ENCODE results near the gene LRP1B. TPM values are rescaled to one million over a fixed set of nuclear protein-coding genes. Genes with fewer than 3 reads are reported as not detected.

The LRP1B gene
- total and polyA plus RNA-seq, 2 of the 8 experiments (the other 6 are each of a cell fraction or from before 2014, with no cell fraction given) = 0.03 TPM; not detected in 1

- no peak overlapping the region for H2BK12ac ChIP-seq (ENCODE audit: low read depth, low read length)
- DNase-seq (ENCODE audit: low read depth in 1 of 2, low spot score in 2 of 2) = no peak
- H3K36me3 ChIP-seq (ENCODE audit: control insufficient read depth in 2 of 4, insufficient read depth in 4 of 4, low read length in 3 of 4) = no peaks in the 10 kb centered on the region
- H4K8ac ChIP-seq (ENCODE audit: extremely low read depth, insufficient read depth, low read length) = no peak overlapping the region
- H4K91ac ChIP-seq (replicated peaks; ENCODE audit: insufficient read length, low read length) = no peak overlapping the region
- H2BK5ac ChIP-seq (ENCODE audit: low read depth, low read length) = no peak overlapping the region
- H3K9ac ChIP-seq (replicated peaks in 1 of 4; ENCODE audit: extremely low read depth in 1 of 4, low read depth in 3 of 4, low read length in 3 of 4) = no peak overlapping the region
- H3K27me3 ChIP-seq (replicated peaks in 1 of 4; ENCODE audit: control insufficient read depth in 3 of 4, extremely low read depth in 1 of 4, insufficient read depth in 3 of 4, low read length in 3 of 4) = no peaks in the 10 kb centered on the region
- no peak overlapping the region for H3K14ac ChIP-seq (ENCODE audit: insufficient read length)
- no peak overlapping the region for H3K4ac ChIP-seq (replicated peaks; ENCODE audit: insufficient read length, low read depth, low read length)
- no peak overlapping the region for H3K23ac ChIP-seq (ENCODE audit: insufficient read length)
- no peak overlapping the region for H3K4me3 ChIP-seq (ENCODE audit: extremely low read depth in 1 of 4, insufficient read depth in 2 of 4, low read depth in 3 of 4, low read length in 4 of 4)
- FAIRE-seq = no peak
- no peaks in the 10 kb centered on the region for H3K79me2 ChIP-seq (ENCODE audit: control insufficient read depth in 1 of 2, insufficient read depth in 2 of 2, low read length in 2 of 2)
- H3K18ac ChIP-seq (ENCODE audit: extremely low read depth, low read length) = no peak overlapping the region
- H3K23me2 ChIP-seq (ENCODE audit: low read depth, low read length) = no peaks in the 10 kb centered on the region
- no peaks in the 10 kb centered on the region for H4K20me1 ChIP-seq (replicated peaks in 1 of 2; ENCODE audit: control insufficient read depth in 1 of 2, insufficient read depth in 2 of 2, low read length in 2 of 2)
- H2BK20ac ChIP-seq (ENCODE audit: low read length) = no peak overlapping the region
- no peak overlapping the region for H2AFZ ChIP-seq (ENCODE audit: low read length)
- ChIA-PET POLR2A (ENCODE audit: partially characterized antibody) (no interaction called here), CTCF (ENCODE audit: partially characterized antibody) (interaction anchor here (0.6 kb wide), 1 partner anchor 1529 kb away, joined by 3 read pairs; no protein-coding TSS in a partner anchor)
- no peaks in the 10 kb centered on the region for H3K4me1 ChIP-seq (replicated peaks in 1 of 4; ENCODE audit: control insufficient read depth in 3 of 4, insufficient read depth in 4 of 4, low read length in 3 of 4)
- no peak overlapping the region for H4K5ac ChIP-seq (ENCODE audit: insufficient read length, low read depth, low read length)
- H3K27ac ChIP-seq (ENCODE audit: low read depth, low read length) = no peak overlapping the region
- no peaks in the 10 kb centered on the region for H3K9me3 ChIP-seq (ENCODE audit: insufficient read depth in 2 of 2, low read depth in 1 of 2, low read length in 1 of 2)
- H3K56ac ChIP-seq (replicated peaks; ENCODE audit: insufficient read length, low read depth, low read length) = no peak overlapping the region
- H2AK5ac ChIP-seq (ENCODE audit: low read depth, low read length) = no peak overlapping the region
- 98% methylated on average over 2 of the region's 2 CpGs; no CpG with 5 or more reads in 1 of the 2 experiments for WGBS, 2 experiments (ENCODE audit: extremely low coverage in 1 of 2, insufficient coverage in 1 of 2, insufficient read length in 1 of 2, insufficient replicate concordance in 2 of 2, low coverage in 1 of 2, low lambda C conversion rate in 2 of 2, missing lambda C conversion rate in 1 of 2)
- H2BK120ac ChIP-seq (replicated peaks; ENCODE audit: low read depth, low read length) = no peak overlapping the region
- H3K4me2 ChIP-seq (ENCODE audit: insufficient read depth in 1 of 2, low read depth in 2 of 2, low read length in 2 of 2) = no peak overlapping the region
- no peaks in the 10 kb centered on the region for H3K79me1 ChIP-seq (ENCODE audit: low read depth, low read length)
- no peak overlapping the region for H2BK15ac ChIP-seq (ENCODE audit: low read length)
- TF ChIP-seq NANOG (IDR thresholded peaks at IDR 0.05; ENCODE audit: insufficient read depth, low read depth, low read length, poor library complexity, severe bottlenecking) (no peak), SAP30 (IDR thresholded peaks at IDR 0.05; ENCODE audit: insufficient read depth, insufficient replicate concordance, low read length) (no peak), RFX5 (IDR thresholded peaks at IDR 0.05; ENCODE audit: borderline replicate concordance, low read depth, low read length) (no peak)
Measured at GRCh38 chr2:141411419-141411818, 719.4 kb downstream of the LRP1B start.

Data from H1 (cell line).